Neuronal stem cell (in vitro differentiated cells): ENCODE results near the gene MIEN1.

Source experiments
- DNase-seq: peaks from one replicate; pipeline ENCODE4 v3.0.0-alpha.2; 2013; ENCODE audit warnings: low spot score
- H2AFZ ChIP-seq: one replicate; pipeline ENCODE4 v1.6.1; 2013; ENCODE audit warnings: mild to moderate bottlenecking, low read length, inconsistent platforms
- H2AK5ac ChIP-seq: 2 replicates; pipeline ENCODE4 v1.6.1; 2013; ENCODE audit warnings: low read depth, mild to moderate bottlenecking, inconsistent platforms, low read length, moderate library complexity, mixed read lengths
- H2BK120ac ChIP-seq: 2 replicates; pipeline ENCODE4 v1.6.1; 2013; ENCODE audit warnings: low read depth, mild to moderate bottlenecking, inconsistent platforms, low read length, moderate library complexity, mixed read lengths
- H2BK12ac ChIP-seq: one replicate; pipeline ENCODE4 v1.6.1; 2013; ENCODE audit warnings: low read length, inconsistent platforms
- H2BK15ac ChIP-seq: 2 replicates; pipeline ENCODE4 v1.6.1; 2013; ENCODE audit warnings: mild to moderate bottlenecking, low read length, inconsistent platforms, mixed read lengths
- H2BK5ac ChIP-seq: one replicate; pipeline ENCODE4 v1.6.1; 2013; ENCODE audit warnings: inconsistent platforms, mild to moderate bottlenecking, low read length, moderate library complexity
- H3K14ac ChIP-seq: one replicate; pipeline ENCODE4 v1.6.1; 2013; ENCODE audit warnings: low read length, inconsistent platforms
- H3K18ac ChIP-seq: 2 replicates; pipeline ENCODE4 v1.6.1; 2013; ENCODE audit warnings: low read length, inconsistent platforms
- H3K23ac ChIP-seq: 2 replicates; pipeline ENCODE4 v1.6.1; 2013; ENCODE audit warnings: low read depth, mild to moderate bottlenecking, mixed read lengths, low read length, inconsistent platforms; ENCODE audit not compliant: poor library complexity
- H3K27ac ChIP-seq: replicated peaks from 3 replicates; pipeline ENCODE4 v1.5.1; 2013; ENCODE audit warnings: low read length, inconsistent platforms
- H3K27me3 ChIP-seq, 3 experiments: 2 replicates each; pipeline ENCODE4 v1.6.1; 2013; ENCODE audit warnings: low read length in 3 of 3, mild to moderate bottlenecking in 2 of 3, inconsistent platforms in 1 of 3, low read depth in 1 of 3, mixed read lengths in 1 of 3, moderate library complexity in 1 of 3; ENCODE audit not compliant: control insufficient read depth in 3 of 3, insufficient read depth in 3 of 3
- H3K36me3 ChIP-seq, 2 donors: replicated peaks in 1 of 2; 2 replicates each; pipeline ENCODE4 v1.6.1; 2013; ENCODE audit warnings: low read length in 2 of 2; ENCODE audit not compliant: control insufficient read depth in 2 of 2, insufficient read depth in 2 of 2
- H3K4ac ChIP-seq: 2 replicates; pipeline ENCODE4 v1.6.1; 2013; ENCODE audit warnings: inconsistent platforms, mild to moderate bottlenecking, low read length, moderate library complexity
- H3K4me1 ChIP-seq, 2 donors: 1 replicate in 1 of 2; 2 replicates in 1 of 2; pipeline ENCODE4 v1.6.1; 2013; ENCODE audit warnings: low read length in 2 of 2, low read depth in 1 of 2; ENCODE audit not compliant: control insufficient read depth in 2 of 2, insufficient read depth in 1 of 2
- H3K4me2 ChIP-seq: one replicate; pipeline ENCODE4 v1.6.1; 2013; ENCODE audit warnings: mild to moderate bottlenecking, low read length, inconsistent platforms; ENCODE audit not compliant: insufficient read depth, poor library complexity, severe bottlenecking
- H3K4me3 ChIP-seq, 2 donors: 2 replicates each; pipeline ENCODE4 v1.5.1; 2013; ENCODE audit warnings: low read length in 2 of 2, mild to moderate bottlenecking in 2 of 2, inconsistent platforms in 1 of 2, moderate library complexity in 1 of 2
- H3K79me1 ChIP-seq: one replicate; pipeline ENCODE4 v1.6.1; 2013; ENCODE audit warnings: low read depth, mild to moderate bottlenecking, inconsistent platforms, low read length, moderate library complexity
- H3K9ac ChIP-seq: one replicate; pipeline ENCODE4 v1.6.1; 2013; ENCODE audit warnings: mild to moderate bottlenecking, low read depth, low read length, inconsistent platforms; ENCODE audit not compliant: poor library complexity
- H3K9me3 ChIP-seq, 2 donors: replicated peaks in 1 of 2; 2 replicates each; pipeline versions ENCODE3 to v1.6.1; 2013; ENCODE audit warnings: low read length in 2 of 2, mild to moderate bottlenecking in 2 of 2, inconsistent platforms in 1 of 2, low read depth in 1 of 2, mixed read lengths in 1 of 2, moderate library complexity in 1 of 2; ENCODE audit not compliant: control insufficient read depth in 2 of 2, insufficient read depth in 1 of 2
- H4K8ac ChIP-seq: one replicate; pipeline ENCODE4 v1.6.1; 2013; ENCODE audit warnings: low read depth, mild to moderate bottlenecking, inconsistent platforms, low read length, moderate library complexity
- H4K91ac ChIP-seq: one replicate; pipeline ENCODE4 v1.6.1; 2013; ENCODE audit warnings: low read length, low read depth, mild to moderate bottlenecking, inconsistent platforms; ENCODE audit not compliant: poor library complexity
- WGBS, 2 donors: extraction: QIAGEN DNeasy Blood & Tissue Kit; methylation state at CpG; one replicate each; pipeline ENCODE4 v1.1.7; 2013; ENCODE audit warnings: missing lambda C conversion rate in 2 of 2, mixed read lengths in 1 of 2; ENCODE audit not compliant: insufficient read length in 2 of 2, insufficient replicate concordance in 1 of 2; ENCODE audit errors: extremely low coverage in 2 of 2; 5-methylcytosine and 5-hydroxymethylcytosine counted together

The MIEN1 gene

GRCh38 chr17:39717660-39718059 lies 12.7 kb downstream of the MIEN1 start:
- H3K36me3 ChIP-seq = peaks cover 48 to 87% of the 10 kb centered on the region in 2 donors
- H3K79me1 ChIP-seq = peaks cover 5% of the 10 kb centered on the region
- no peak overlapping the region for H3K14ac ChIP-seq
- H4K8ac ChIP-seq = no peak overlapping the region
- H2BK120ac ChIP-seq = no peak overlapping the region
- H3K18ac ChIP-seq = no peak overlapping the region
- no peak overlapping the region for H3K4ac ChIP-seq
- no peak overlapping the region for H3K4me2 ChIP-seq
- H4K91ac ChIP-seq = no peak overlapping the region
- DNase-seq = no peak
- no peak overlapping the region for H2BK12ac ChIP-seq
- H3K4me1 ChIP-seq = no peaks in the 10 kb centered on the region
- WGBS, 2 donors = no CpG with 5 or more reads among the region's 6 CpGs
- no peaks in the 10 kb centered on the region for H3K27me3 ChIP-seq
- no peak overlapping the region for H2AFZ ChIP-seq
- no peak overlapping the region for H3K9ac ChIP-seq
- no peak overlapping the region for H2AK5ac ChIP-seq
- no peak overlapping the region for H3K27ac ChIP-seq
- no peak overlapping the region for H2BK15ac ChIP-seq
- H3K4me3 ChIP-seq = no peak overlapping the region
- no peak overlapping the region for H2BK5ac ChIP-seq
- H3K9me3 ChIP-seq = no peaks in the 10 kb centered on the region
- H3K23ac ChIP-seq = no peak overlapping the region

DNA sequence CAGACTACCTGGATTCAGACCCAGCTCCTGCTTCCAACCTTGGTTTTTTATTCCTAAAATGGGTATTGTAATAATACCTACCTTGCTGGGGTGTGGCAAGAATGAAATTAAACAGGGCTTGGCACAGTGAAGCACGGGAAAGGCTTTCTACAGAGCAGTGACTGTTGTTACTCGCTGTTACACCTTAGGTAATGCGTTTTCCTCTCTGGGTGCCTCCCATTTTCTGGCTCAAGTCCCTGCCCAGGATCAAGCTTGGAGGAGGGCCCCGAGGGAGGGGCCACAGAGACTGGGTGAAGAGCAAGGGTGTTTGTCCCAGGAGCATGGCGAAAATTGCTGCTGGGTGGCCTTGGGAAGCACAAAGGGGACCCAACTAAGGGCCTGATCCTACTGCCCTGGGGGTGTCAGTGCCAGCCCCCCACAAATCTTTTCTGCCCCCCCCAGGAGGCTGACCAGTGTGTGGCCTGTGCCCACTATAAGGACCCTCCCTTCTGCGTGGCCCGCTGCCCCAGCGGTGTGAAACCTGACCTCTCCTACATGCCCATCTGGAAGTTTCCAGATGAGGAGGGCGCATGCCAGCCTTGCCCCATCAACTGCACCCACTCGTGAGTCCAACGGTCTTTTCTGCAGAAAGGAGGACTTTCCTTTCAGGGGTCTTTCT lies 13.3 kb downstream of the MIEN1 start:
- Histone ChIP-seq H3K79me1 (peaks cover 5% of the 10 kb centered on the region), H3K27ac (no peak overlapping the region), H3K18ac (no peak overlapping the region), H3K4me1 (no peaks in the 10 kb centered on the region), H3K23ac (peak overlapping the region; percentile 98), H2BK12ac (no peak overlapping the region), H3K14ac (no peak overlapping the region), H3K4me3 (no peak overlapping the region), H2AK5ac (no peak overlapping the region), H3K4me2 (no peak overlapping the region), H3K4ac (no peak overlapping the region), H3K9me3 (no peaks in the 10 kb centered on the region), H3K27me3 (no peaks in the 10 kb centered on the region), H2AFZ (no peak overlapping the region), H2BK5ac (no peak overlapping the region), H3K9ac (no peak overlapping the region), H2BK15ac (no peak overlapping the region), H3K36me3 (peaks cover 53 to 88% of the 10 kb centered on the region in 2 donors), H4K91ac (no peak overlapping the region), H4K8ac (no peak overlapping the region), H2BK120ac (no peak overlapping the region)
- DNase-seq = no peak
- no CpG with 5 or more reads among the region's 11 CpGs for WGBS, 2 donors

- Histone ChIP-seq H3K79me1 (peaks cover 5% of the 10 kb centered on the region), H3K36me3 (peaks cover 57 to 88% of the 10 kb centered on the region in 2 donors), H3K23ac (peak overlapping the region; percentile 98)
Measured at GRCh38 chr17:39716073-39716818, 14.1 kb downstream of the MIEN1 start.

GRCh38 chr17:39715375-39716072 lies 14.8 kb downstream of the MIEN1 start:
- Histone ChIP-seq H3K27ac (no peak overlapping the region), H2AFZ (no peak overlapping the region), H3K4ac (no peak overlapping the region), H3K9ac (no peak overlapping the region), H3K14ac (no peak overlapping the region), H3K27me3 (no peaks in the 10 kb centered on the region), H2AK5ac (no peak overlapping the region), H2BK5ac (no peak overlapping the region), H3K36me3 (peaks cover 56 to 87% of the 10 kb centered on the region in 2 donors), H2BK12ac (no peak overlapping the region), H2BK15ac (no peak overlapping the region), H4K91ac (no peak overlapping the region), H2BK120ac (no peak overlapping the region), H3K23ac (no peak overlapping the region), H3K18ac (no peak overlapping the region), H3K4me3 (no peak overlapping the region), H3K9me3 (no peaks in the 10 kb centered on the region), H3K79me1 (peaks cover 5% of the 10 kb centered on the region), H3K4me1 (no peaks in the 10 kb centered on the region), H3K4me2 (no peak overlapping the region), H4K8ac (no peak overlapping the region)
- no CpG with 5 or more reads among the region's 18 CpGs for WGBS, 2 donors
- DNase-seq = no peak

More at GRCh38 chr17:39716073-39716818, 14.1 kb downstream of the MIEN1 start:
- Histone ChIP-seq H2AFZ (no peak overlapping the region), H4K8ac (no peak overlapping the region), H3K4me2 (no peak overlapping the region), H3K14ac (no peak overlapping the region), H2AK5ac (no peak overlapping the region), H3K9ac (peak overlapping the region; percentile 70), H3K9me3 (no peaks in the 10 kb centered on the region), H2BK5ac (no peak overlapping the region), H2BK12ac (no peak overlapping the region), H3K18ac (no peak overlapping the region), H3K27ac (no peak overlapping the region), H3K4ac (no peak overlapping the region), H3K27me3 (no peaks in the 10 kb centered on the region), H2BK15ac (no peak overlapping the region), H3K4me3 (no peak overlapping the region), H3K4me1 (no peaks in the 10 kb centered on the region), H2BK120ac (no peak overlapping the region), H4K91ac (no peak overlapping the region)
- WGBS, 2 donors = no CpG with 5 or more reads among the region's 15 CpGs
- DNase-seq = no peak
